Stimulated activated CD4-positive, alpha-beta T cell treated with anti-CD3 and anti-CD28 coated beads, Interleukin-15, amount 100 ng/mL, for 1 hour (primary cell): ENCODE measurements around the gene TMED1.

Experiments used
- DNase-seq, 2 donors: peaks; one replicate each; pipeline ENCODE4 v3.0.0-alpha.2; 2020; ENCODE audit warnings: low read depth in 1 of 2, low spot score in 1 of 2

The TMED1 gene

GRCh38 chr19:10812902-10813404, 23.1 kb downstream of the TMED1 start:
- DNase-seq, result no peak

- no peak for DNase-seq
Observed at GRCh38 chr19:10812196-10812595, 23.8 kb downstream of the TMED1 start.

- DNase-seq, result no peak
Observed at GRCh38 chr19:10811391-10812111, 24.5 kb downstream of the TMED1 start.

GRCh38 chr19:10809651-10810285, 26.2 kb downstream of the TMED1 start:
- no peak for DNase-seq

- DNase-seq, result no peak
Observed at GRCh38 chr19:10808937-10809649, 26.9 kb downstream of the TMED1 start.

GRCh38 chr19:10805758-10806247, 30.2 kb downstream of the TMED1 start:
- no peak for DNase-seq

GRCh38 chr19:10805065-10805757, 30.8 kb downstream of the TMED1 start:
- no peak for DNase-seq

- no peak for DNase-seq
Observed at GRCh38 chr19:10803252-10803651, 32.8 kb downstream of the TMED1 start.

GRCh38 chr19:10802479-10802878, 33.5 kb downstream of the TMED1 start:
- DNase-seq, result no peak

- no peak for DNase-seq
Observed at GRCh38 chr19:10800488-10800887, 35.5 kb downstream of the TMED1 start.

- peak; percentile 67 to 75 for DNase-seq
Observed at GRCh38 chr19:10797541-10798256, 38.3 kb downstream of the TMED1 start.

GRCh38 chr19:10797078-10797477, 38.9 kb downstream of the TMED1 start:
- peak in 1 of 2 donors; percentile 9 for DNase-seq

GRCh38 chr19:10796653-10797052, 39.4 kb downstream of the TMED1 start:
- no peak for DNase-seq

- no peak for DNase-seq
Observed at GRCh38 chr19:10789866-10790265, 46.1 kb downstream of the TMED1 start.

GRCh38 chr19:10788146-10788545, 47.9 kb downstream of the TMED1 start:
- no peak for DNase-seq

GRCh38 chr19:10784257-10784656, 51.8 kb downstream of the TMED1 start:
- DNase-seq, result no peak

- DNase-seq, result no peak
Observed at GRCh38 chr19:10782795-10783194, 53.2 kb downstream of the TMED1 start.
